Measurements from ENCODE around the gene TRPV2.

The TRPV2 gene

GRCh38 chr17:16407911-16408588 is 7.3 kb upstream of the TRPV2 start:
- DNase-seq (ENCODE audit: low read depth, low spot score), result no peak

GRCh38 chr17:16417399-16417798 is 2.0 kb downstream of the TRPV2 start:
- no peak for DNase-seq (ENCODE audit: low read depth, low spot score)

GRCh38 chr17:16417896-16418684 is 2.7 kb downstream of the TRPV2 start:
- DNase-seq (ENCODE audit: low read depth, low spot score), result no peak

- no peak for DNase-seq (ENCODE audit: low read depth, low spot score)
Measured at GRCh38 chr17:16418685-16419068, 3.3 kb downstream of the TRPV2 start.

GRCh38 chr17:16419074-16419928 is 3.9 kb downstream of the TRPV2 start:
- peak; percentile 75 for DNase-seq (ENCODE audit: low read depth, low spot score)

- DNase-seq (ENCODE audit: low read depth, low spot score), result peak; percentile 41
Measured at GRCh38 chr17:16419929-16420271, 4.5 kb downstream of the TRPV2 start.

- no peak for DNase-seq (ENCODE audit: low read depth, low spot score)
Measured at GRCh38 chr17:16422416-16422815, 7.0 kb downstream of the TRPV2 start.

- no peak for DNase-seq (ENCODE audit: low read depth, low spot score)
Measured at GRCh38 chr17:16423226-16423872, 8.0 kb downstream of the TRPV2 start.

- DNase-seq (ENCODE audit: low read depth, low spot score), result no peak
Measured at GRCh38 chr17:16425202-16425601, 9.8 kb downstream of the TRPV2 start.

- no peak for DNase-seq (ENCODE audit: low read depth, low spot score)
Measured at GRCh38 chr17:16425698-16426659, 10.6 kb downstream of the TRPV2 start.

- DNase-seq (ENCODE audit: low read depth, low spot score), result no peak
Measured at GRCh38 chr17:16427020-16427419, 11.6 kb downstream of the TRPV2 start.

- DNase-seq (ENCODE audit: low read depth, low spot score), result no peak
Measured at GRCh38 chr17:16428098-16428882, 12.9 kb downstream of the TRPV2 start.

GRCh38 chr17:16429083-16429482 is 13.7 kb downstream of the TRPV2 start:
- no peak for DNase-seq (ENCODE audit: low read depth, low spot score)

- DNase-seq (ENCODE audit: low read depth, low spot score), result no peak
Measured at GRCh38 chr17:16430650-16431049, 15.3 kb downstream of the TRPV2 start.

GRCh38 chr17:16432017-16432416 is 16.6 kb downstream of the TRPV2 start:
- no peak for DNase-seq (ENCODE audit: low read depth, low spot score)

- no peak for DNase-seq (ENCODE audit: low read depth, low spot score)
Measured at GRCh38 chr17:16433514-16433913, 18.1 kb downstream of the TRPV2 start.

- no peak for DNase-seq (ENCODE audit: low read depth, low spot score)
Measured at GRCh38 chr17:16434662-16435061, 19.3 kb downstream of the TRPV2 start.

GRCh38 chr17:16435925-16436886 is 20.8 kb downstream of the TRPV2 start:
- DNase-seq (ENCODE audit: low read depth, low spot score), result no peak

- no peak for DNase-seq (ENCODE audit: low read depth, low spot score)
Measured at GRCh38 chr17:16437083-16437482, 21.7 kb downstream of the TRPV2 start.
